WTC11 (cell line): ENCODE results near the gene FBXO9.

Source experiments
- CTCF ChIP-seq: fragments of 200-600 bp; IDR thresholded peaks from 2 replicates; pipeline ENCODE4 v1.8.0; 2022; ENCODE audit warnings: antibody characterized with exemption
- FOXP1 ChIP-seq: sonication (generic); formaldehyde crosslinking; IDR thresholded peaks from 2 replicates; pipeline ENCODE4 v1.8.0; 2022; ENCODE audit warnings: missing genetic modification reagents, mild to moderate bottlenecking, moderate library complexity, borderline replicate concordance
- NFE2L1 ChIP-seq: sonication (generic); formaldehyde crosslinking; IDR thresholded peaks from 2 replicates; pipeline ENCODE4 v1.8.1; 2023; ENCODE audit warnings: missing genetic modification reagents
- NFYB ChIP-seq: sonication (generic); formaldehyde crosslinking; conservative IDR thresholded peaks from 2 replicates; pipeline ENCODE4 v1.8.0; 2022; ENCODE audit warnings: low read depth, missing genetic modification reagents
- NR1H2 ChIP-seq: sonication (generic); formaldehyde crosslinking; IDR thresholded peaks from 2 replicates; pipeline ENCODE4 v1.9.0; 2021; ENCODE audit warnings: mild to moderate bottlenecking, moderate library complexity, missing genetic modification reagents
- ZBTB43 ChIP-seq: sonication (generic); formaldehyde crosslinking; IDR thresholded peaks from 2 replicates; pipeline ENCODE4 v1.8.1; 2023; ENCODE audit warnings: mild to moderate bottlenecking, missing genetic modification reagents

GRCh38 chr6:53062169-53062539, 3.0 kb upstream of the FBXO9 start:
- TF ChIP-seq NFE2L1 (CRISPR knock-in tag) (no peak), CTCF (no peak), FOXP1 (CRISPR knock-in tag) (no peak), NFYB (CRISPR knock-in tag) (no peak), ZBTB43 (CRISPR knock-in tag) (no peak), NR1H2 (CRISPR knock-in tag) (no peak)
